H1 (cell line): ENCODE data around the gene PFDN1. TPM values are rescaled to one million over a fixed set of nuclear protein-coding genes. Genes with fewer than 3 reads are reported as not detected.

ENCODE experiments used
- CTCF ChIA-PET: fragments of 300-600 bp; sonication (Branson Sonifier 250); formaldehyde crosslinking; loops from one replicate; lab custom pipeline; 2021; ENCODE audit not compliant: partially characterized antibody; lab: Charles Lee
- POLR2A ChIA-PET: fragments of 300-600 bp; sonication (Branson Sonifier 250); formaldehyde crosslinking; loops from one replicate; lab custom pipeline; 2021; ENCODE audit warnings: inconsistent platforms; ENCODE audit not compliant: partially characterized antibody; lab: Charles Lee
- DNase-seq, 2 experiments: peaks; one replicate each; pipeline versions ENCODE4 v3.0.0 to v3.0.0-alpha.2; 2010 to 2022; ENCODE audit warnings: low spot score in 2 of 2, low read depth in 1 of 2, mixed read lengths in 1 of 2
- FAIRE-seq: peaks from 2 replicates; lab custom pipeline; 2011; peaks lifted over from hg19 to GRCh38; lab: Jason Lieb, UNC
- H2AFZ ChIP-seq: 2 replicates; pipeline ENCODE4 v1.8.1; 2012; ENCODE audit warnings: low read length, inconsistent platforms
- H2AK5ac ChIP-seq: 2 replicates; pipeline ENCODE4 v1.6.1; 2013; ENCODE audit warnings: low read depth, low read length
- H2BK120ac ChIP-seq: replicated peaks from 2 replicates; pipeline ENCODE3; 2013; ENCODE audit warnings: low read depth, low read length, inconsistent platforms
- H2BK12ac ChIP-seq: 2 replicates; pipeline ENCODE4 v1.6.1; 2013; ENCODE audit warnings: low read depth, low read length
- H2BK15ac ChIP-seq: 2 replicates; pipeline ENCODE4 v1.6.1; 2013; ENCODE audit warnings: low read length
- H2BK20ac ChIP-seq: 2 replicates; pipeline ENCODE4 v1.6.1; 2013; ENCODE audit warnings: low read length
- H2BK5ac ChIP-seq: 2 replicates; pipeline ENCODE4 v1.6.1; 2013; ENCODE audit warnings: low read depth, low read length
- H3K14ac ChIP-seq: 2 replicates; pipeline ENCODE4 v1.6.1; 2013; ENCODE audit warnings: inconsistent platforms; ENCODE audit not compliant: insufficient read length
- H3K18ac ChIP-seq: 2 replicates; pipeline ENCODE4 v1.6.1; 2013; ENCODE audit warnings: low read length; ENCODE audit errors: extremely low read depth
- H3K23ac ChIP-seq: 2 replicates; pipeline ENCODE4 v1.6.1; 2013; ENCODE audit warnings: inconsistent platforms; ENCODE audit not compliant: insufficient read length
- H3K23me2 ChIP-seq: 2 replicates; pipeline ENCODE4 v1.6.1; 2013; ENCODE audit warnings: low read depth, low read length
- H3K27ac ChIP-seq: 2 replicates; pipeline ENCODE4 v1.6.1; 2011; ENCODE audit warnings: low read depth, low read length, inconsistent platforms
- H3K27me3 ChIP-seq, 4 experiments: replicated peaks in 1 of 4; 1 replicate in 1 of 4; 2 replicates in 3 of 4; pipeline versions ENCODE4 v1.6.1 to v1.8.1; 2011 to 2013; ENCODE audit warnings: low read length in 3 of 4, mild to moderate bottlenecking in 3 of 4, inconsistent platforms in 2 of 4, mixed read lengths in 2 of 4, moderate library complexity in 1 of 4; ENCODE audit not compliant: control insufficient read depth in 3 of 4, insufficient read depth in 3 of 4; ENCODE audit errors: extremely low read depth in 1 of 4
- H3K36me3 ChIP-seq, 4 experiments: 2 replicates each; pipeline versions ENCODE4 v1.6.1 to v1.8.1; 2011 to 2013; ENCODE audit warnings: mild to moderate bottlenecking in 4 of 4, low read length in 3 of 4, moderate library complexity in 2 of 4, control low read depth in 1 of 4, inconsistent platforms in 1 of 4; ENCODE audit not compliant: insufficient read depth in 4 of 4, control insufficient read depth in 2 of 4
- H3K4ac ChIP-seq: replicated peaks from 2 replicates; pipeline ENCODE3; 2013; ENCODE audit warnings: low read length, low read depth, mixed read lengths, inconsistent platforms; ENCODE audit not compliant: insufficient read length
- H3K4me1 ChIP-seq, 4 experiments: replicated peaks in 1 of 4; 1 replicate in 1 of 4; 2 replicates in 3 of 4; pipeline versions ENCODE4 v1.6.1 to v1.8.1; 2011 to 2013; ENCODE audit warnings: low read length in 3 of 4, inconsistent platforms in 2 of 4, mixed read lengths in 1 of 4; ENCODE audit not compliant: insufficient read depth in 4 of 4, control insufficient read depth in 3 of 4
- H3K4me2 ChIP-seq, 2 experiments: 2 replicates each; pipeline versions ENCODE4 v1.6.1 to v1.8.1; 2011 to 2013; ENCODE audit warnings: low read depth in 2 of 2, low read length in 2 of 2, control low read depth in 1 of 2, inconsistent platforms in 1 of 2, mild to moderate bottlenecking in 1 of 2; ENCODE audit not compliant: insufficient read depth in 1 of 2
- H3K4me3 ChIP-seq, 4 experiments: fragments of 200-600, 300-600 bp in 1 of 4; sonication (generic), shearing (Covaris generic), sonication (Bioruptor Twin) in 1 of 4; 2 replicates each; pipeline versions ENCODE4 v1.5.1 to v1.8.1; 2011 to 2016; ENCODE audit warnings: low read length in 4 of 4, low read depth in 3 of 4, control low read depth in 2 of 4, inconsistent platforms in 2 of 4, mild to moderate bottlenecking in 2 of 4, mixed read lengths in 1 of 4, moderate library complexity in 1 of 4; ENCODE audit not compliant: insufficient read depth in 2 of 4; ENCODE audit errors: extremely low read depth in 1 of 4
- H3K56ac ChIP-seq: replicated peaks from 2 replicates; pipeline ENCODE3; 2013; ENCODE audit warnings: low read depth, mild to moderate bottlenecking, mixed read lengths, low read length, inconsistent platforms; ENCODE audit not compliant: insufficient read length
- H3K79me1 ChIP-seq: 2 replicates; pipeline ENCODE4 v1.6.1; 2013; ENCODE audit warnings: low read depth, low read length, control low read depth
- H3K79me2 ChIP-seq, 2 experiments: 2 replicates each; pipeline versions ENCODE4 v1.6.1 to v1.8.1; 2012 to 2013; ENCODE audit warnings: low read length in 2 of 2, mild to moderate bottlenecking in 2 of 2, inconsistent platforms in 1 of 2; ENCODE audit not compliant: insufficient read depth in 2 of 2, control insufficient read depth in 1 of 2
- H3K9ac ChIP-seq, 4 experiments: replicated peaks in 1 of 4; 1 replicate in 1 of 4; 2 replicates in 3 of 4; pipeline versions ENCODE4 v1.6.1 to v1.8.1; 2011 to 2013; ENCODE audit warnings: low read depth in 3 of 4, low read length in 3 of 4, control low read depth in 2 of 4, mild to moderate bottlenecking in 2 of 4, moderate library complexity in 2 of 4, inconsistent platforms in 1 of 4; ENCODE audit errors: extremely low read depth in 1 of 4
- H3K9me3 ChIP-seq, 2 experiments: 2 replicates each; pipeline versions ENCODE4 v1.6.1 to v1.8.1; 2012 to 2013; ENCODE audit warnings: mild to moderate bottlenecking in 2 of 2, moderate library complexity in 2 of 2, control low read depth in 1 of 2, inconsistent platforms in 1 of 2, low read depth in 1 of 2, low read length in 1 of 2, mixed read lengths in 1 of 2; ENCODE audit not compliant: insufficient read depth in 2 of 2
- H4K20me1 ChIP-seq, 2 experiments: replicated peaks in 1 of 2; 2 replicates each; pipeline versions ENCODE3 to v1.8.1; 2011 to 2013; ENCODE audit warnings: inconsistent platforms in 2 of 2, low read length in 2 of 2, mild to moderate bottlenecking in 1 of 2; ENCODE audit not compliant: insufficient read depth in 2 of 2, control insufficient read depth in 1 of 2
- H4K5ac ChIP-seq: 2 replicates; pipeline ENCODE4 v1.6.1; 2013; ENCODE audit warnings: low read length, low read depth, mixed read lengths, inconsistent platforms; ENCODE audit not compliant: insufficient read length
- H4K8ac ChIP-seq: 2 replicates; pipeline ENCODE4 v1.8.0; 2013; ENCODE audit warnings: mild to moderate bottlenecking, moderate library complexity, low read length, inconsistent platforms; ENCODE audit not compliant: insufficient read depth; ENCODE audit errors: extremely low read depth
- H4K91ac ChIP-seq: replicated peaks from 2 replicates; pipeline ENCODE3; 2013; ENCODE audit warnings: low read length, mixed read lengths, inconsistent platforms; ENCODE audit not compliant: insufficient read length
- CHD2 ChIP-seq: IDR thresholded peaks from 2 replicates; pipeline ENCODE4 v1.6.1; 2012; ENCODE audit warnings: low read length, improper control_type of control experiment
- GTF2F1 ChIP-seq: IDR thresholded peaks from 2 replicates; pipeline ENCODE4 v1.6.1; 2012; ENCODE audit warnings: low read depth, low read length, improper control_type of control experiment, borderline replicate concordance
- RBBP5 ChIP-seq: IDR thresholded peaks from 2 replicates; pipeline ENCODE4 v1.7.1; 2012; ENCODE audit warnings: low read depth, mild to moderate bottlenecking, inconsistent platforms, low read length, moderate library complexity, borderline replicate concordance
- SIN3A ChIP-seq, 2 experiments: IDR thresholded peaks in 1 of 2; conservative IDR thresholded peaks in 1 of 2; 2 replicates each; pipeline ENCODE4 v1.6.1; 2011 to 2012; ENCODE audit warnings: low read length in 2 of 2, improper control_type of control experiment in 1 of 2, low read depth in 1 of 2, mild to moderate bottlenecking in 1 of 2
- WGBS, 2 experiments: shearing (Covaris generic) in 1 of 2; methylation state at CpG; one replicate each; pipeline versions ENCODE4 v1.1.6 to v1.1.7; 2013 to 2015; ENCODE audit warnings: low lambda C conversion rate in 2 of 2, mixed read lengths in 2 of 2, inconsistent platforms in 1 of 2, low coverage in 1 of 2, missing lambda C conversion rate in 1 of 2; ENCODE audit not compliant: insufficient replicate concordance in 2 of 2, insufficient coverage in 1 of 2, insufficient read length in 1 of 2; ENCODE audit errors: extremely low coverage in 1 of 2, missing lambda C conversion rate in 1 of 2; 5-methylcytosine and 5-hydroxymethylcytosine counted together
- polyA plus RNA-seq, 7 experiments: library from polyadenylated mRNA; depleted of rRNA in 3 of 7; stranded (reverse) in 5 of 7; unstranded in 2 of 7; fragments of >200 nt in 5 of 7; fragments of 200-250 nt in 2 of 7; gene quantifications; 1 replicate in 5 of 7; 2 replicates in 1 of 7; 4 replicates in 1 of 7; pipeline versions ENCODE4 v1.2.1 to v1.2.3, GENCODE V29; 2011 to 2013; ENCODE audit warnings: missing spikeins in 2 of 7, mixed read lengths in 2 of 7
- total RNA-seq: library from RNA; stranded (reverse); fragmentation: NEBNext Ultra II Directional; extraction: Animal tissue kit (Norgen Biotek cat#: 25700); gene quantifications from 2 replicates; pipeline ENCODE4 v1.2.1, GENCODE V29; 2021
- TF ChIP-seq, protein P1 (sequence below): IDR thresholded peaks from 2 replicates; pipeline ENCODE4 v1.6.1; 2012; ENCODE audit warnings: inconsistent platforms

Gene PFDN1
- total and polyA plus RNA-seq, 2 of the 8 experiments (the other 6 are each of a cell fraction or from before 2014, with no cell fraction given): 53.0 to 89.6 TPM

DNA sequence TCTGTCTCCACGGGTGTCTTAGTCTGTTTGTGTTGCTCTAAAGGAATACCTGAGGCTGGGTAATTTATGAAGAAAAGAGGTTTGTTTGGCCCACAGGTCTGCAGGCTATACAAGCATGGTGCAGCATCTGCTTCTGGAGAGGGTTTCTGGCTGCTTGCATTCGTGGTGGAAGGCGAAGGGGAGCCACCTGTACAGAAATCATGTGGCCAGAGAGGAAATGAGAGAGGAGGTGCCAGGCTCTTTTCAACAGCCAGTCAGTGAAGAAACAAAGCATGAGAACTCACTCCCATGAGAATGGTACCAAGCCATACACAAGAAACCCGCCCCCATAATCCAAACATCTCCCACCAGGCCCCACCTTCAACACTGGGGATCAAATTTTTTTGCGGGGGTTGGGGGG is 53.4 kb downstream of the PFDN1 start:
- CTCF ChIA-PET: interaction anchor here (0.9 to 25.9 kb wide), 4 partner anchors 7 to 109 kb away, joined by 3 to 676 read pairs (median 68); partner anchors contain the start of gene HBEGF
- H2BK15ac ChIP-seq: no peak overlapping the region
- no peak overlapping the region for H3K18ac ChIP-seq
- H3K79me1 ChIP-seq: peaks cover 5% of the 10 kb centered on the region; the same call in 1 of the 2 replicates
- POLR2A ChIA-PET: no interaction called here
- H3K56ac ChIP-seq: no peak overlapping the region
- no peak overlapping the region for H3K9ac ChIP-seq
- no peak overlapping the region for H2BK20ac ChIP-seq
- H2BK5ac ChIP-seq: no peak overlapping the region
- no peak overlapping the region for H3K27ac ChIP-seq
- no peak overlapping the region for H3K14ac ChIP-seq
- H3K27me3 ChIP-seq: no peaks in the 10 kb centered on the region
- no peaks in the 10 kb centered on the region for H3K36me3 ChIP-seq
- H3K23ac ChIP-seq: no peak overlapping the region
- no peaks in the 10 kb centered on the region for H3K9me3 ChIP-seq
- no peak overlapping the region for H4K8ac ChIP-seq
- no peak overlapping the region for H3K4me3 ChIP-seq
- H2AFZ ChIP-seq: no peak overlapping the region
- H3K79me2 ChIP-seq: peaks cover 0 to 9% of the 10 kb centered on the region in 2 experiments; a peak in 1 of 4 replicates
- no peak for DNase-seq
- no peak overlapping the region for H3K4ac ChIP-seq
- peaks cover 4 to 16% of the 10 kb centered on the region in 2 experiments for H4K20me1 ChIP-seq
- no peak overlapping the region for H4K91ac ChIP-seq
- no peaks in the 10 kb centered on the region for H3K23me2 ChIP-seq
- no peak overlapping the region for H2AK5ac ChIP-seq
- TF ChIP-seq SIN3A (conservative IDR thresholded peaks at IDR 0.05 in 1 of 2, IDR thresholded peaks at IDR 0.05 in 1 of 2; ENCODE audit: low read depth in 1 of 2, low read length in 2 of 2) (no peak), GTF2F1 (no peak), CHD2 (no peak), RBBP5 (no peak)
- TF ChIP-seq, protein P1, sequence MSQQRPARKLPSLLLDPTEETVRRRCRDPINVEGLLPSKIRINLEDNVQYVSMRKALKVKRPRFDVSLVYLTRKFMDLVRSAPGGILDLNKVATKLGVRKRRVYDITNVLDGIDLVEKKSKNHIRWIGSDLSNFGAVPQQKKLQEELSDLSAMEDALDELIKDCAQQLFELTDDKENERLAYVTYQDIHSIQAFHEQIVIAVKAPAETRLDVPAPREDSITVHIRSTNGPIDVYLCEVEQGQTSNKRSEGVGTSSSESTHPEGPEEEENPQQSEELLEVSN: no peak
- H3K4me2 ChIP-seq: no peak overlapping the region
- no peak for FAIRE-seq
- H2BK120ac ChIP-seq: no peak overlapping the region
- H3K4me1 ChIP-seq: peaks cover 3 to 11% (median 5%) of the 10 kb centered on the region in 4 experiments; a peak in 6 of 7 replicates
- H2BK12ac ChIP-seq: no peak overlapping the region
- H4K5ac ChIP-seq: no peak overlapping the region
- 91% methylated on average over 5 of the region's 5 CpGs; no CpG with 5 or more reads in 1 of the 2 experiments for WGBS, 2 experiments
